Left lung (tissue), 10 donors: ENCODE data around the gene GGNBP2. TPM values are rescaled to one million over a fixed set of nuclear protein-coding genes. Genes with fewer than 3 reads are reported as not detected.

Source experiments
- ATAC-seq: fragments of 200-7000 bp; cut with Tn5 transposase; one replicate; pipeline ENCODE4 v1.9.1; 2020; ENCODE audit warnings: moderate library complexity
- DNase-seq, 4 donors: peaks; one replicate each; pipeline ENCODE4 v3.0.0-alpha.2; 2013 to 2020
- H3K27ac ChIP-seq, 2 donors: fragments of 200-600 bp; sonication (generic) in 1 of 2; one replicate each; pipeline versions ENCODE4 v1.5.0 to v1.8.0; 2020 to 2021
- H3K27me3 ChIP-seq, 2 donors: fragments of 200-600 bp; sonication (generic) in 1 of 2; one replicate each; pipeline versions ENCODE4 v1.5.0 to v1.8.0; 2020 to 2021
- H3K36me3 ChIP-seq, 2 donors: fragments of 200-600 bp; sonication (generic) in 1 of 2; one replicate each; pipeline versions ENCODE4 v1.5.0 to v1.8.0; 2020 to 2021
- H3K4me1 ChIP-seq, 2 donors: fragments of 200-600 bp; one replicate each; pipeline ENCODE4 v1.8.0; 2021
- H3K4me3 ChIP-seq, 2 donors: fragments of 200-600 bp; sonication (generic) in 1 of 2; one replicate each; pipeline versions ENCODE4 v1.5.0 to v1.8.0; 2020 to 2021; ENCODE audit warnings: mild to moderate bottlenecking in 1 of 2
- H3K9me3 ChIP-seq, 2 donors: fragments of 200-600 bp; sonication (generic) in 1 of 2; one replicate each; pipeline versions ENCODE4 v1.5.0 to v1.8.0; 2020 to 2021
- CTCF ChIP-seq, 2 donors: fragments of 200-600 bp; sonication (generic) in 1 of 2; IDR thresholded peaks; one replicate each; pipeline versions ENCODE4 v1.5.0 to v1.8.0; 2021; ENCODE audit warnings: antibody characterized with exemption in 2 of 2
- intact Hi-C, 2 donors: fragments of 100-400 bp; cut with DNase I; formaldehyde crosslinking; loops; one replicate each; pipeline versions ENCODE4 v1.11.2 to v1.14.2; 2022
- polyA plus RNA-seq, 6 donors: library from polyadenylated mRNA; unstranded; fragments of 120-200 nt; gene quantifications; one replicate each; pipeline ENCODE4 v1.2.1, GENCODE V29; 2013; ENCODE audit not compliant: insufficient read length in 6 of 6
- total RNA-seq, 2 donors: library from RNA; stranded (reverse); fragmentation: NEBNext Ultra II Directional; extraction: Animal tissue kit (Norgen Biotek cat#: 25700); gene quantifications; one replicate each; pipeline ENCODE4 v1.2.1, GENCODE V29; 2021
- donor health status: DM: no; HTN: yes; CAD: no.
- donor health status: DM: no; HTN: no; CAD: no.

Gene GGNBP2
- total and polyA plus RNA-seq, 8 donors, result 64.7 to 106 (median 94.0) TPM

- H3K27me3 ChIP-seq, result peaks cover 0 to 9% of the 10 kb centered on the region in 2 donors
- intact Hi-C loops, result loop anchor here in 1 of 2 donors (10.0 kb wide), 1 partner anchor 62 kb away; the partner anchor contains the start of genes MYO19 and PIGW
- H3K4me3 ChIP-seq, result no peak overlapping the region
- ATAC-seq (no peak), DNase-seq (no peak)
- H3K36me3 ChIP-seq, result no peaks in the 10 kb centered on the region
- no peak for TF ChIP-seq CTCF (IDR thresholded peaks at IDR 0.05)
- no peaks in the 10 kb centered on the region for H3K9me3 ChIP-seq
- peaks cover 4 to 24% of the 10 kb centered on the region in 2 donors for H3K4me1 ChIP-seq
- H3K27ac ChIP-seq, result no peak overlapping the region
Measured at GRCh38 chr17:36597226-36597625, 52.5 kb downstream of the GGNBP2 start.

GRCh38 chr17:36597866-36598777 is 53.4 kb downstream of the GGNBP2 start:
- Histone ChIP-seq H3K9me3 (no peaks in the 10 kb centered on the region), H3K36me3 (no peaks in the 10 kb centered on the region), H3K4me3 (no peak overlapping the region), H3K27me3 (no peaks in the 10 kb centered on the region), H3K4me1 (peaks cover 13 to 25% of the 10 kb centered on the region in 2 donors), H3K27ac (no peak overlapping the region)
- TF ChIP-seq CTCF (IDR thresholded peaks at IDR 0.05), result no peak
- intact Hi-C loops, result loop anchor here in 1 of 2 donors (10.0 kb wide), 1 partner anchor 63 kb away; the partner anchor contains the start of genes MYO19 and PIGW
- DNase-seq (no peak), ATAC-seq (no peak)

- ATAC-seq, result no peak
- H3K4me3 ChIP-seq, result no peak overlapping the region
- no peaks in the 10 kb centered on the region for H3K36me3 ChIP-seq
- H3K27me3 ChIP-seq, result no peaks in the 10 kb centered on the region
- peaks cover 15 to 33% of the 10 kb centered on the region in 2 donors for H3K4me1 ChIP-seq
- no peaks in the 10 kb centered on the region for H3K9me3 ChIP-seq
- H3K27ac ChIP-seq, result no peak overlapping the region
- intact Hi-C loops, result loop anchor here in 1 of 2 donors (10.0 kb wide), 1 partner anchor 64 kb away; the partner anchor contains the start of genes MYO19 and PIGW
- DNase-seq, result no peak
- TF ChIP-seq CTCF (IDR thresholded peaks at IDR 0.05), result no peak
Measured at GRCh38 chr17:36598951-36599401, 54.3 kb downstream of the GGNBP2 start.

GRCh38 chr17:36599546-36600250 is 55.0 kb downstream of the GGNBP2 start:
- TF ChIP-seq CTCF (IDR thresholded peaks at IDR 0.05), result no peak
- H3K36me3 ChIP-seq, result no peaks in the 10 kb centered on the region
- H3K27me3 ChIP-seq, result no peaks in the 10 kb centered on the region
- intact Hi-C loops, result loop anchor here in 1 of 2 donors (10.0 kb wide), 1 partner anchor 65 kb away; the partner anchor contains the start of genes MYO19 and PIGW
- no peaks in the 10 kb centered on the region for H3K9me3 ChIP-seq
- peaks cover 15 to 39% of the 10 kb centered on the region in 2 donors for H3K4me1 ChIP-seq
- H3K27ac ChIP-seq, result no peak overlapping the region
- ATAC-seq, result no peak
- no peak overlapping the region for H3K4me3 ChIP-seq
- DNase-seq, result no peak
